ENCODE measurements around the gene ADAM12.
A peak's percentile ranks its signal among the peaks of the same experiment; 100 is the strongest.

- TF ChIP-seq CTCF (IDR thresholded peaks at IDR 0.05) (peak; percentile 41 to 86 (median 66)), POLR2A (IDR thresholded peaks at IDR 0.05) (no peak)
Observed at GRCh38 chr10:126387041-126387921, 996 bp downstream of the ADAM12 start.
